GM12878 (cell line): ENCODE data around the gene DAB2IP. TPM values are rescaled to one million over a fixed set of nuclear protein-coding genes. Genes with fewer than 3 reads are reported as not detected.

ENCODE experiments used
- ATAC-seq: fragments of 200-7000 bp; cut with Tn5 transposase; 3 replicates; pipeline ENCODE4 v1.9.1; 2020; ENCODE audit warnings: mild to moderate bottlenecking, moderate library complexity
- BruUV-seq: library from RNA; stranded (reverse); fragments of 400-500 nt; replicated peaks from 2 replicates; lab custom pipeline; 2021; lab: Mats Ljungman, UMichigan
- CTCF ChIA-PET: fragments of 300-600 bp; sonication (Branson Sonifier 250); formaldehyde crosslinking; extraction: SDS; loops from one replicate; lab custom pipeline; 2021; ENCODE audit warnings: inconsistent platforms; lab: Yijun Ruan, JAX
- POLR2A ChIA-PET: fragments of 350-600 bp; formaldehyde crosslinking; extraction: SDS; loops from one replicate; lab custom pipeline; 2021; ENCODE audit warnings: inconsistent platforms; lab: Charles Lee
- RAD21 ChIA-PET: fragments of 300-600 bp; sonication (Branson Sonifier 250); formaldehyde crosslinking; loops from one replicate; lab custom pipeline; 2023; ENCODE audit warnings: antibody characterized with exemption; ENCODE audit not compliant: unreplicated experiment; lab: Charles Lee
- SMC1A ChIA-PET: fragments of 300-600 bp; sonication (Branson Sonifier 250); formaldehyde crosslinking; loops from one replicate; lab custom pipeline; 2023; ENCODE audit not compliant: unreplicated experiment, uncharacterized antibody; lab: Charles Lee
- DNase-seq: peaks from one replicate; pipeline ENCODE4 v3.0.0-alpha.2; 2011; ENCODE audit warnings: low read depth, low spot score
- FAIRE-seq: peaks from 3 replicates; lab custom pipeline; 2011; peaks lifted over from hg19 to GRCh38; lab: Jason Lieb, UNC
- H2AFZ ChIP-seq: 2 replicates; pipeline ENCODE4 v1.6.0; 2011; ENCODE audit warnings: low read depth, low read length, control low read depth; ENCODE audit not compliant: control insufficient read depth
- H3K27ac ChIP-seq: 2 replicates; pipeline ENCODE4 v1.5.1; 2011; ENCODE audit warnings: control low read depth; ENCODE audit not compliant: control insufficient read depth, insufficient read depth
- H3K27me3 ChIP-seq, 2 experiments: replicated peaks in 1 of 2; 2 replicates each; pipeline versions ENCODE4 v1.6.0 to v1.6.1; 2011; ENCODE audit warnings: low read length in 1 of 2; ENCODE audit not compliant: control insufficient read depth in 2 of 2, insufficient read depth in 2 of 2
- H3K36me3 ChIP-seq, 2 experiments: 2 replicates each; pipeline ENCODE4 v1.5.1; 2011; ENCODE audit warnings: low read length in 1 of 2; ENCODE audit not compliant: control insufficient read depth in 2 of 2, insufficient read depth in 2 of 2
- H3K4me1 ChIP-seq: 2 replicates; pipeline ENCODE4 v1.6.1; 2011; ENCODE audit warnings: mild to moderate bottlenecking, low read length, moderate library complexity, mixed read lengths; ENCODE audit not compliant: control insufficient read depth, insufficient read depth
- H3K4me2 ChIP-seq: 2 replicates; pipeline ENCODE4 v1.6.0; 2011; ENCODE audit warnings: control low read depth; ENCODE audit not compliant: control insufficient read depth, insufficient read depth
- H3K4me3 ChIP-seq: fragments of 200-600 bp; sonication (generic); 2 replicates; pipeline ENCODE4 v1.5.1; 2016
- H3K79me2 ChIP-seq: 2 replicates; pipeline ENCODE4 v1.6.0; 2011; ENCODE audit warnings: low read length; ENCODE audit not compliant: control insufficient read depth, insufficient read depth
- H3K9ac ChIP-seq: 2 replicates; pipeline ENCODE4 v1.8.0; 2011; ENCODE audit warnings: low read length, control low read depth, mixed read lengths; ENCODE audit not compliant: control insufficient read depth, insufficient read depth
- H3K9me3 ChIP-seq: replicated peaks from 3 replicates; pipeline ENCODE4 v1.5.1; 2011; ENCODE audit warnings: mild to moderate bottlenecking, low read length; ENCODE audit not compliant: control insufficient read depth, insufficient read depth
- H4K20me1 ChIP-seq: 2 replicates; pipeline ENCODE4 v1.6.0; 2011; ENCODE audit not compliant: control insufficient read depth, insufficient read depth
- BHLHE40 ChIP-seq, 2 experiments: fragments of 450-650 bp in 1 of 2; IDR thresholded peaks; 2 replicates each; pipeline ENCODE4 v1.6.1; 2011 to 2017; ENCODE audit warnings: low read depth in 2 of 2, borderline replicate concordance in 1 of 2, improper control_type of control experiment in 1 of 2, low read length in 1 of 2, mild to moderate bottlenecking in 1 of 2
- BMI1 ChIP-seq: fragments of 450-650 bp; IDR thresholded peaks from 2 replicates; pipeline ENCODE4 v1.6.1; 2016; ENCODE audit warnings: mild to moderate bottlenecking, moderate library complexity, borderline replicate concordance
- ESRRA ChIP-seq: IDR thresholded peaks from 2 replicates; pipeline ENCODE4 v1.6.1; 2012; ENCODE audit warnings: mild to moderate bottlenecking, low read length, improper control_type of control experiment
- JUND ChIP-seq: IDR thresholded peaks from 2 replicates; pipeline ENCODE4 v1.6.1; 2012; ENCODE audit warnings: low read depth, mild to moderate bottlenecking, low read length, improper control_type of control experiment, moderate library complexity
- KAT2A ChIP-seq: conservative IDR thresholded peaks from 2 replicates; pipeline ENCODE4 v1.6.1; 2011; ENCODE audit warnings: low read depth, low read length; ENCODE audit not compliant: control insufficient read depth
- LARP7 ChIP-seq: fragments of 450-650 bp; IDR thresholded peaks from 2 replicates; pipeline ENCODE4 v1.6.1; 2017; ENCODE audit warnings: mild to moderate bottlenecking
- MXI1 ChIP-seq: fragments of 150-350 bp; IDR thresholded peaks from 2 replicates; pipeline ENCODE4 v1.6.1; 2011; ENCODE audit warnings: low read depth, mild to moderate bottlenecking, inconsistent platforms, low read length, improper control_type of control experiment
- MYB ChIP-seq: fragments of 150-350 bp; IDR thresholded peaks from 2 replicates; pipeline ENCODE4 v1.6.1; 2014; ENCODE audit warnings: mild to moderate bottlenecking, low read depth, low read length, borderline replicate concordance
- NFYA ChIP-seq: IDR thresholded peaks from 2 replicates; pipeline ENCODE4 v1.6.1; 2011; ENCODE audit warnings: low read depth, mild to moderate bottlenecking, low read length, improper control_type of control experiment, borderline replicate concordance
- NRF1 ChIP-seq: conservative IDR thresholded peaks from 2 replicates; pipeline ENCODE4 v1.6.1; 2011; ENCODE audit warnings: mild to moderate bottlenecking, low read depth, low read length, improper control_type of control experiment
- POLR2AphosphoS2 ChIP-seq: IDR thresholded peaks from 2 replicates; pipeline ENCODE4 v1.6.1; 2011; ENCODE audit warnings: low read depth, mild to moderate bottlenecking, low read length, improper control_type of control experiment, moderate library complexity
- WGBS: methylation state at CpG from one replicate; pipeline ENCODE4 v1.1.6; 2016; ENCODE audit warnings: low lambda C conversion rate; ENCODE audit not compliant: insufficient replicate concordance, insufficient coverage; ENCODE audit errors: missing lambda C conversion rate; 5-methylcytosine and 5-hydroxymethylcytosine counted together
- in situ Hi-C: fragments of 300-500 bp; cut with MboI; formaldehyde crosslinking; loops from 9 replicates; pipeline ENCODE4 v1.14.3; 2018; ENCODE audit warnings: mixed read lengths
- intact Hi-C: fragments of 100-400 bp; cut with micrococcal nuclease; formaldehyde crosslinking; loops from one replicate; pipeline ENCODE4 v1.14.2; 2022; ENCODE audit not compliant: unreplicated experiment
- polyA plus RNA-seq, 11 experiments: library from polyadenylated mRNA; depleted of rRNA in 4 of 11; unstranded in 6 of 11; stranded (reverse) in 5 of 11; fragments of >200 nt; fragmentation: Nextera tagmentation in 4 of 11; fragmentation: Illumina TruSeq in 1 of 11; extraction: Ambion mirVana in 4 of 11; extraction: Trizol in 1 of 11; gene quantifications; 1 replicate in 1 of 11; 2 replicates in 10 of 11; pipeline versions ENCODE4 v1.2.1 to v1.2.3, GENCODE V29; 2011 to 2016; ENCODE audit warnings: inconsistent platforms in 2 of 11, missing spikeins in 2 of 11, low read depth in 1 of 11
- total RNA-seq, 4 experiments: library from RNA; depleted of rRNA in 3 of 4; stranded (reverse); fragments of >200 nt in 3 of 4; fragmentation: Illumina TruSeq in 1 of 4; extraction: Trizol in 1 of 4; gene quantifications; 2 replicates each; pipeline versions ENCODE4 v1.2.1 to v1.2.3, GENCODE V29; 2013 to 2021
- TF ChIP-seq, protein P1 (sequence below): fragments of 450-650 bp; IDR thresholded peaks from 2 replicates; pipeline ENCODE4 v1.6.1; 2017; ENCODE audit warnings: mild to moderate bottlenecking, moderate library complexity

The DAB2IP gene
- total and polyA plus RNA-seq, 10 of the 15 experiments (the other 5 are each of a cell fraction or from before 2014, with no cell fraction given) = 0.03 to 0.38 (median 0.14) TPM; not detected in 6

DNA sequence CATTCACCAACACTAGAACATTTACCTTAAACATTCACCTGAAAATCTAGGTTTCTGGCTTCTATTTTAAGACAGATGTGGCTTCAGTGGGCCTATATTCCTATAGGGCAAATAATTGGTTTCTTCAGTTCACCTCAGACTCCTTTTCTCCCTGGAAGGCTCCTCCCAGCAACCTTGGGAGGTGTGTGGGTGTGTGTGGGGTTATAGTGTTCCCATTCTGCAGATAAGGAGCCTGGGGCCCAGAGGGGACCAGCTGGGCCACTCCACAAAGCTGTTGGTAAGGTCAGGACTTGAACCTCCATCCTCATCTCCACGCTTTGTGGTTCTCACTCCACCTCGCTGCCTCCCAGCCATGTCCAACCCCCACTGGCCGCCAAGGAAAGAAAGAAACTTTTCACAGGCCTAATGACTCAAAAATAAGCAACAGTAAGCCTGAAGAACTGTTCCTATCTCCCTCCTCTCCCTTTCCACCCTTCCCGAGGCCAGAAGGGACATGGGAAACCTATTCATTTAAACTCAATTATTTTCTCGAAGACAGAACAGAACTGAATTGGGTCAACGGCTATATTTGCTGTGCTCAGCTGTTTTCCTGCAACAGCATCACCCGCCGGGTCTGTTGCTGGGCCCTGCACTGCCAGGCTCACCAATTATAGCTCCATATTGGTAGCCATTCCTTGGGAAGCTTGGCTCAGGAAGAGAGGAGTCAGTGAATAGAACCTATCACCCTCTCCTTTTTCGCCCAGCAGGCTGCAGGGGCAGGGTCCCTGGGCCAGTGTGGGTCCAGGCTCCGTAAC is 78.5 kb downstream of the DAB2IP start:
- H3K9ac ChIP-seq = no peak overlapping the region
- WGBS = 37% methylated on average over 10 of the region's 10 CpGs
- BruUV-seq = no TSS peak
- no peaks in the 10 kb centered on the region for H4K20me1 ChIP-seq
- H3K79me2 ChIP-seq = no peaks in the 10 kb centered on the region
- POLR2A ChIA-PET = no interaction called here
- H3K27me3 ChIP-seq = peaks cover 0 to 3% of the 10 kb centered on the region in 2 experiments; a peak in 2 of 4 replicates
- no peak overlapping the region for H3K4me3 ChIP-seq
- no peak for FAIRE-seq
- H2AFZ ChIP-seq = no peak overlapping the region
- H3K4me1 ChIP-seq = no peaks in the 10 kb centered on the region; the same call in 1 of the 2 replicates
- TF ChIP-seq MYB (no peak), MXI1 (no peak), BHLHE40 (IDR thresholded peaks at IDR 0.05; ENCODE audit: borderline replicate concordance in 1 of 2, low read depth in 2 of 2, low read length in 1 of 2) (no peak), NRF1 (no peak), ESRRA (no peak), KAT2A (no peak), LARP7 (no peak), BMI1 (no peak), NFYA (no peak), POLR2AphosphoS2 (no peak), JUND (no peak)
- TF ChIP-seq, protein P1, sequence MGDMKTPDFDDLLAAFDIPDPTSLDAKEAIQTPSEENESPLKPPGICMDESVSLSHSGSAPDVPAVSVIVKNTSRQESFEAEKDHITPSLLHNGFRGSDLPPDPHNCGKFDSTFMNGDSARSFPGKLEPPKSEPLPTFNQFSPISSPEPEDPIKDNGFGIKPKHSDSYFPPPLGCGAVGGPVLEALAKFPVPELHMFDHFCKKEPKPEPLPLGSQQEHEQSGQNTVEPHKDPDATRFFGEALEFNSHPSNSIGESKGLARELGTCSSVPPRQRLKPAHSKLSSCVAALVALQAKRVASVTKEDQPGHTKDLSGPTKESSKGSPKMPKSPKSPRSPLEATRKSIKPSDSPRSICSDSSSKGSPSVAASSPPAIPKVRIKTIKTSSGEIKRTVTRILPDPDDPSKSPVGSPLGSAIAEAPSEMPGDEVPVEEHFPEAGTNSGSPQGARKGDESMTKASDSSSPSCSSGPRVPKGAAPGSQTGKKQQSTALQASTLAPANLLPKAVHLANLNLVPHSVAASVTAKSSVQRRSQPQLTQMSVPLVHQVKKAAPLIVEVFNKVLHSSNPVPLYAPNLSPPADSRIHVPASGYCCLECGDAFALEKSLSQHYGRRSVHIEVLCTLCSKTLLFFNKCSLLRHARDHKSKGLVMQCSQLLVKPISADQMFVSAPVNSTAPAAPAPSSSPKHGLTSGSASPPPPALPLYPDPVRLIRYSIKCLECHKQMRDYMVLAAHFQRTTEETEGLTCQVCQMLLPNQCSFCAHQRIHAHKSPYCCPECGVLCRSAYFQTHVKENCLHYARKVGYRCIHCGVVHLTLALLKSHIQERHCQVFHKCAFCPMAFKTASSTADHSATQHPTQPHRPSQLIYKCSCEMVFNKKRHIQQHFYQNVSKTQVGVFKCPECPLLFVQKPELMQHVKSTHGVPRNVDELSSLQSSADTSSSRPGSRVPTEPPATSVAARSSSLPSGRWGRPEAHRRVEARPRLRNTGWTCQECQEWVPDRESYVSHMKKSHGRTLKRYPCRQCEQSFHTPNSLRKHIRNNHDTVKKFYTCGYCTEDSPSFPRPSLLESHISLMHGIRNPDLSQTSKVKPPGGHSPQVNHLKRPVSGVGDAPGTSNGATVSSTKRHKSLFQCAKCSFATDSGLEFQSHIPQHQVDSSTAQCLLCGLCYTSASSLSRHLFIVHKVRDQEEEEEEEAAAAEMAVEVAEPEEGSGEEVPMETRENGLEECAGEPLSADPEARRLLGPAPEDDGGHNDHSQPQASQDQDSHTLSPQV = no peak
- SMC1A ChIA-PET = no interaction called here
- DNase-seq = no peak
- no peaks in the 10 kb centered on the region for H3K9me3 ChIP-seq
- H3K36me3 ChIP-seq = no peaks in the 10 kb centered on the region
- no peak for ATAC-seq
- CTCF ChIA-PET = no interaction called here
- no peak overlapping the region for H3K4me2 ChIP-seq
- RAD21 ChIA-PET = no interaction called here
- in situ Hi-C loops = no loop called here
- intact Hi-C loops = no loop called here
- no peak overlapping the region for H3K27ac ChIP-seq
